OCI-LY3 (cell line): Measurements from ENCODE around the gene TP63.

Experiments used
- CTCF ChIP-seq: fragments of 200-600, 300-600 bp; sonication (generic); IDR thresholded peaks from 2 replicates; pipeline ENCODE4 v1.5.1; 2014; ENCODE audit warnings: antibody characterized with exemption, low read length, low read depth
- EZH2phosphoT487 ChIP-seq: fragments of 200-600 bp; shearing (Covaris generic); IDR thresholded peaks from 2 replicates; pipeline ENCODE4 v1.6.1; 2018; ENCODE audit warnings: antibody characterized with exemption, mixed run types, low read depth

GRCh38 chr3:189945935-189946709 lies 314.9 kb downstream of the TP63 start:
- no peak for TF ChIP-seq CTCF
- no peak for TF ChIP-seq EZH2phosphoT487
